ENCODE data around the gene SLC13A4.
"Not testable (repeated sequence)": the region's sequence is repeated elsewhere in the genome, so short reads cannot be mapped to it uniquely, and the experiment has no call there.

DNA sequence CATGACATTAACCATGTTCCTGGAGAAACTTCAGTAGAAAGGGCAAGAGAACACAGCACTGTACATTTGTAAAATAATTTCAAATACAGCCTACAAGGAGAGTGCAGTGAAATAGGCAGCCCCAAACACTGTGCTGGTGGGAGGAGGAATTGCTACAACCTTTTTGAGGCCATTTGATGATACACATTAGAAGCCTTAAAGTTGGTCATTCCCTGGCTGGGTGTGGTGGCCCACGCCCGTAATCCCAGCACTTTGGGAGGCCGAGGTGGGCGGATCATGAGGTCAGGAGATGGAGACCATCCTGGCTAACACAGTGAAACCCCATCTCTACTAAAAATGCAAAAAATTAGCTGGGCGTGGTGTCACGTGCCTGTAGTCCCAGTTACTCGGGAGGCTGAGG lies 35.4 kb downstream of the SLC13A4 start:
- TF ChIP-seq SUZ12 (IDR thresholded peaks at IDR 0.05; ENCODE audit: extremely low read depth, insufficient read depth, insufficient read length); YY1 (IDR thresholded peaks at IDR 0.05; ENCODE audit: insufficient read depth, insufficient read length); ZNF274 (IDR thresholded peaks at IDR 0.05; ENCODE audit: low read depth, low read length): not testable (repeated sequence)
